Panc1 (cell line): ENCODE results near the gene STAMBP.

Experiments used
- POLR2AphosphoS5 ChIP-seq: IDR thresholded peaks from 2 replicates; pipeline ENCODE4 v1.6.1; 2012; ENCODE audit warnings: mild to moderate bottlenecking, low read depth, low read length, moderate library complexity
- TF ChIP-seq, protein P1 (sequence below): fragments of 450-650 bp; IDR thresholded peaks from 2 replicates; pipeline ENCODE4 v1.5.1; 2017; ENCODE audit warnings: mild to moderate bottlenecking
- TF ChIP-seq, protein P2 (sequence below), 2 experiments: IDR thresholded peaks; 2 replicates each; pipeline ENCODE4 v1.6.1; 2011 to 2012; ENCODE audit warnings: low read depth in 2 of 2, control low read depth in 1 of 2, low read length in 1 of 2, mild to moderate bottlenecking in 1 of 2, moderate library complexity in 1 of 2; ENCODE audit not compliant: insufficient read depth in 1 of 2

DNA sequence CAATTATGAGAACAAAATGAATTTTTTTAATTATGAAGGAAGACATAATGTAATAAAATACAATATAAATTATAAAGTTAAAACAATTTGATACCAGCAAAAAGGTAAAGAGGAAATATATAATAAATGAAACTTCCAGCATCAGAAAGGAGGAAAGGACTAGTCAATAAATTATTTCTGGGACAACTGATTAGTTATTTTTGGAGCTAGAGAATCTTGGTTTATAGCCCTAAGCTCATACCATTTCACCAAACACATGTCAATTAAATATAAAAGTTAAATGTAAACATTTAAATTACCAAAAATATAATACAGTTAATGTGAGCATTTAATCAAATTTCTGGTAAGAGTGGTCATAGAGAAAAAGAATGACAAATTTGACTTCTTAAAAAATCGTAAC, 76.2 kb downstream of the STAMBP start:
- TF ChIP-seq, protein P1, sequence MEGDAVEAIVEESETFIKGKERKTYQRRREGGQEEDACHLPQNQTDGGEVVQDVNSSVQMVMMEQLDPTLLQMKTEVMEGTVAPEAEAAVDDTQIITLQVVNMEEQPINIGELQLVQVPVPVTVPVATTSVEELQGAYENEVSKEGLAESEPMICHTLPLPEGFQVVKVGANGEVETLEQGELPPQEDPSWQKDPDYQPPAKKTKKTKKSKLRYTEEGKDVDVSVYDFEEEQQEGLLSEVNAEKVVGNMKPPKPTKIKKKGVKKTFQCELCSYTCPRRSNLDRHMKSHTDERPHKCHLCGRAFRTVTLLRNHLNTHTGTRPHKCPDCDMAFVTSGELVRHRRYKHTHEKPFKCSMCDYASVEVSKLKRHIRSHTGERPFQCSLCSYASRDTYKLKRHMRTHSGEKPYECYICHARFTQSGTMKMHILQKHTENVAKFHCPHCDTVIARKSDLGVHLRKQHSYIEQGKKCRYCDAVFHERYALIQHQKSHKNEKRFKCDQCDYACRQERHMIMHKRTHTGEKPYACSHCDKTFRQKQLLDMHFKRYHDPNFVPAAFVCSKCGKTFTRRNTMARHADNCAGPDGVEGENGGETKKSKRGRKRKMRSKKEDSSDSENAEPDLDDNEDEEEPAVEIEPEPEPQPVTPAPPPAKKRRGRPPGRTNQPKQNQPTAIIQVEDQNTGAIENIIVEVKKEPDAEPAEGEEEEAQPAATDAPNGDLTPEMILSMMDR = no peak
- no peak for TF ChIP-seq POLR2AphosphoS5
- TF ChIP-seq, protein P2, sequence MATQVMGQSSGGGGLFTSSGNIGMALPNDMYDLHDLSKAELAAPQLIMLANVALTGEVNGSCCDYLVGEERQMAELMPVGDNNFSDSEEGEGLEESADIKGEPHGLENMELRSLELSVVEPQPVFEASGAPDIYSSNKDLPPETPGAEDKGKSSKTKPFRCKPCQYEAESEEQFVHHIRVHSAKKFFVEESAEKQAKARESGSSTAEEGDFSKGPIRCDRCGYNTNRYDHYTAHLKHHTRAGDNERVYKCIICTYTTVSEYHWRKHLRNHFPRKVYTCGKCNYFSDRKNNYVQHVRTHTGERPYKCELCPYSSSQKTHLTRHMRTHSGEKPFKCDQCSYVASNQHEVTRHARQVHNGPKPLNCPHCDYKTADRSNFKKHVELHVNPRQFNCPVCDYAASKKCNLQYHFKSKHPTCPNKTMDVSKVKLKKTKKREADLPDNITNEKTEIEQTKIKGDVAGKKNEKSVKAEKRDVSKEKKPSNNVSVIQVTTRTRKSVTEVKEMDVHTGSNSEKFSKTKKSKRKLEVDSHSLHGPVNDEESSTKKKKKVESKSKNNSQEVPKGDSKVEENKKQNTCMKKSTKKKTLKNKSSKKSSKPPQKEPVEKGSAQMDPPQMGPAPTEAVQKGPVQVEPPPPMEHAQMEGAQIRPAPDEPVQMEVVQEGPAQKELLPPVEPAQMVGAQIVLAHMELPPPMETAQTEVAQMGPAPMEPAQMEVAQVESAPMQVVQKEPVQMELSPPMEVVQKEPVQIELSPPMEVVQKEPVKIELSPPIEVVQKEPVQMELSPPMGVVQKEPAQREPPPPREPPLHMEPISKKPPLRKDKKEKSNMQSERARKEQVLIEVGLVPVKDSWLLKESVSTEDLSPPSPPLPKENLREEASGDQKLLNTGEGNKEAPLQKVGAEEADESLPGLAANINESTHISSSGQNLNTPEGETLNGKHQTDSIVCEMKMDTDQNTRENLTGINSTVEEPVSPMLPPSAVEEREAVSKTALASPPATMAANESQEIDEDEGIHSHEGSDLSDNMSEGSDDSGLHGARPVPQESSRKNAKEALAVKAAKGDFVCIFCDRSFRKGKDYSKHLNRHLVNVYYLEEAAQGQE (IDR thresholded peaks at IDR 0.05; ENCODE audit: insufficient read depth in 1 of 2, low read depth in 2 of 2, low read length in 1 of 2) = no peak
